IPS-NIHi7 (cell line): ENCODE data around the gene CCDC102B.

Experiments used
- DNase-seq: peaks from one replicate; pipeline ENCODE4 v3.0.0; 2012; ENCODE audit warnings: mixed read lengths; ENCODE audit errors: extremely low spot score

The CCDC102B gene

DNA sequence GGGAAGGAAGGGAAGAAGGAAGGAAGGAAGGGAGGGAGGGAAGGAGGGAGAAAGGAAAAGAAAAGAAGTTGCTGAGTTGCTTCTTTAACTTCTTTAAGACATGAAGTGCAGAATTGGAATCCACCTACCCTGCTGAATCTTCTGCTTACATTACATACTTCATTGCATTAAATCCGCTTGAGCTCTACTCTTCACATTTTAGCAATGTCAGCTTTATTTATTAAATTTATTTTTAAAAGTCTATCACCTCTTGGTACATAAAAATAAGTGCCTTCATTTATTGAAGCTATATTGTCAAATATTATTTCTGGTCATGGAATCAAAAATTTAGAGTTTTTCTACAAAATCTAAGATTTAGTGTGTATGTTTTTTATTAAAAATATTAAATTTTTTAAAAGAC is 284.6 kb downstream of the CCDC102B start:
- DNase-seq = no peak

DNA sequence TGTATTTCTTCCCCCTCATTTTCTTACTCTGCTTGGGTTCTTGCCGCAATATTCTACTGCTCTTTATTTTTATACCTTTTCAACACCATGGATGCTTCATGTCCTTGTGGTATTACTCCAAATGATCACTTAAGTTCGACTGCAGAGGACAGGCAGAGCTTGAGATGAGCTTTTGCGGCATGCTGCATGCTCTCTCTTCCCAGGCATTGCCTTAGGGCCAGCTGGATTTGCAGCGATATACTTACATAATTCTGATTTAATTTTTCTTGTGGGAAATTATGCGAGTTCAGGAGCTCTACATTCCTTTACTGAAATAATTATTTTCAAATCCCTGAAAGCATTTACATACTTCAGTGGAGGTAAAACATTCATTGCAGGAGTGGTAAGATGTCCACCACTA is 288.1 kb downstream of the CCDC102B start:
- DNase-seq = no peak

DNA sequence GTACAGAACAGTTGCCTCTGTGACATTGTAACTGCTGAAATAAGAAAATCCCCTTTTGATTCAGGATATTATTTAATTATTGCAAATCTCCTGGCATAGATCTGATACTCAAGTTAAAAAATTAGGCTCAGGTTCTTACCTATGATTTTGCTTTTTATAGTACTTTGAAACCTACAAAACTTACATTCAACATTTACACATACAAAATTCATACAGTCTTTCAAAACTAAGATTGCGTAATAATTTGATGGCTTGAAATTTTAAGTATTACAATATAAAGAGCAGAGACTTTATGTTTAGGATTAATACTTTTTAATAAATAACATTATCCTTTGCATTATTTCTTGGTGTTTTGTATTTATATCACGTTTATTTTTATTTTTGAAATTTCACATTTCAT is 291.1 kb downstream of the CCDC102B start:
- DNase-seq = no peak

DNA sequence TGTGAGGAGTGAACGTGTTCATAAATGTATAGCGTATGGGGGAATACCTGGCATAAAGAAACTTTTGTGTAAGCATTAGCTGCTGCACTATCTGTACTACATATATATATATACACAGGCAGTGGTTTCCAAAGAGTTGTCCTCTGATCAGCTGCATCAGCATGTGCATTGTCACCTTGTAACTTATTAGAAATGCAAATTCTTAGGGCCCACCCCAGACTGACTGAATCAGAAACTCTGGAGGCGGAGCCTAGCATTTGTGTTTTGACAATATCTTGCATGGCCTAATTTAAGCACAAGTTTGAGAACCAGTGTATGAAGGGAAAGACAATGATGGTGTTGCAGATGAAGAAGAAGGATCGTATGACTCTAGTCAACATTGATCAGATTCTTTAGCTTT is 299.5 kb downstream of the CCDC102B start:
- DNase-seq = no peak

DNA sequence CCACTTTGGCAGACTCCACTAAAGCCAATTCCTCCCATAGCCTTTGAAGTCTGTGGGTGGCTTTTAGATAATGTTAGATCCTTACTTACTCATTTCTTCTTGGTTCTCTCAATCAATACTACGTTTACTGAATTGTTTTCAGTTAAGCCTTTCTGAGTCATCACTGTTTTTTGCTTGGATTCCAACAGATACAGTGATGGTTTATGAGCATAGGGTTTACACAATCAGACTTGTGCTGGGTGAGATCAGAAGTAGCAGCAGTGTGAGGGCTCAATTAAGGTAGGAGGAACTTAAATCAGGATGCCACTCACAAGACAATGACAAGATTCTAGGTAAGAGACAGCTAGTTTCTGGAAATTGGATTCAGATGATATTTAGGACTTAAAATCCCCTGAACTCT is 305.1 kb downstream of the CCDC102B start:
- DNase-seq = no peak
